Activated naive CD4-positive, alpha-beta T cell treated with anti-CD3 and anti-CD28 coated beads, Interleukin-2, amount 50 U/mL, for 24 hours (primary cell): ENCODE data around the gene TAOK1.
A peak's percentile ranks its signal among the peaks of the same experiment; 100 is the strongest.

Experiments used
- H3K27ac Mint-ChIP-seq: one replicate; pipeline ENCODE4 v1.8.0; 2021; ENCODE audit warnings: mild to moderate bottlenecking, mixed read lengths
- H3K27me3 Mint-ChIP-seq: one replicate; pipeline ENCODE4 v1.8.0; 2021; ENCODE audit warnings: mixed read lengths
- H3K36me3 Mint-ChIP-seq: one replicate; pipeline ENCODE4 v1.8.0; 2021; ENCODE audit warnings: mixed read lengths
- H3K4me1 Mint-ChIP-seq: one replicate; pipeline ENCODE4 v1.8.0; 2021; ENCODE audit warnings: mixed read lengths
- H3K4me3 Mint-ChIP-seq: one replicate; pipeline ENCODE4 v1.8.0; 2021; ENCODE audit warnings: mild to moderate bottlenecking, mixed read lengths
- H3K9me3 Mint-ChIP-seq: one replicate; pipeline ENCODE4 v1.8.0; 2021; ENCODE audit warnings: mixed read lengths

TAOK1 gene

DNA sequence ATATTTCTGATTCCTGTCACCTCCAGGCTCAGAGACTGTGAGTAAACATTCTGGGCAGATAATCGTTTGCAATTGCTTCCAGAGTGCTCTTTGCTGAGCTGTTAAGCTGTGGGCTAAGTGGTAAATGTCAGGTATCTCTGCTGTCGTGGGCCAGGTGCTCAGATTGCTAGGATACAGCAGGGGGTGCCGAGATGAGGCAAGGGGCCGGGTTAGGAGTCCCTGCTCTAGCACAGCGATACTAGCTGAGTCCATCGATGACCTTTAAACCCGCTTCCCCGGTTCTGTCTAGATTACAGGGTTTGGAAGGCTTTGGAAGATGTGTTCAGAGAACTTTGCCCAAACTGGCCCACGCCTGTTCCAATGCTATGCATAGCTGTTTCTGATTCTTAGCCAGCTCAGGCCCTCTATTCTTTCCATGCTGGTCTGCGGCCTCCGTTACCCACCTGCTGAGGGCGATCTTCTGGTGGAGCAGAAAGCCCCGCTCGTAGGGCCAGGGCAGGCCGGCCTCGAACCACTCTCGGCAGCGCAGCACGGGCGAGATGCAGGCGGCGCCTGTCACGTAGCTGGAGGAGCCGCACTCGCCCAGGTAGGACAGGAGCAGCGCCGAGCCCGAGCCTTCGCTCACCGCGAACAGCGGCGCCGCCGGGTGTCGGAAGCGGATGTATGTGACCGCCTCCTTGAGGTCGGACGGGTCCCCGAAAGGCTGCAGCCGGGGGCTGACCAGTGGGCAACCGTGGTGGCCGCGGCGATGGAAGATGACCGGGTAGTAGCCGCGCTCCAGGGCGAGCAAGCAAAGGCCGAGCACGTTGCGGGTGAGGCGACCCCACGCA, 175.7 kb downstream of the TAOK1 start:
- no peaks in the 10 kb centered on the region for H3K9me3 Mint-ChIP-seq
- peak overlapping the region; percentile 65 for H3K27ac Mint-ChIP-seq
- H3K4me1 Mint-ChIP-seq = peaks cover 36% of the 10 kb centered on the region
- peak overlapping the region; percentile 90 for H3K4me3 Mint-ChIP-seq
- H3K36me3 Mint-ChIP-seq = no peaks in the 10 kb centered on the region
- no peaks in the 10 kb centered on the region for H3K27me3 Mint-ChIP-seq

DNA sequence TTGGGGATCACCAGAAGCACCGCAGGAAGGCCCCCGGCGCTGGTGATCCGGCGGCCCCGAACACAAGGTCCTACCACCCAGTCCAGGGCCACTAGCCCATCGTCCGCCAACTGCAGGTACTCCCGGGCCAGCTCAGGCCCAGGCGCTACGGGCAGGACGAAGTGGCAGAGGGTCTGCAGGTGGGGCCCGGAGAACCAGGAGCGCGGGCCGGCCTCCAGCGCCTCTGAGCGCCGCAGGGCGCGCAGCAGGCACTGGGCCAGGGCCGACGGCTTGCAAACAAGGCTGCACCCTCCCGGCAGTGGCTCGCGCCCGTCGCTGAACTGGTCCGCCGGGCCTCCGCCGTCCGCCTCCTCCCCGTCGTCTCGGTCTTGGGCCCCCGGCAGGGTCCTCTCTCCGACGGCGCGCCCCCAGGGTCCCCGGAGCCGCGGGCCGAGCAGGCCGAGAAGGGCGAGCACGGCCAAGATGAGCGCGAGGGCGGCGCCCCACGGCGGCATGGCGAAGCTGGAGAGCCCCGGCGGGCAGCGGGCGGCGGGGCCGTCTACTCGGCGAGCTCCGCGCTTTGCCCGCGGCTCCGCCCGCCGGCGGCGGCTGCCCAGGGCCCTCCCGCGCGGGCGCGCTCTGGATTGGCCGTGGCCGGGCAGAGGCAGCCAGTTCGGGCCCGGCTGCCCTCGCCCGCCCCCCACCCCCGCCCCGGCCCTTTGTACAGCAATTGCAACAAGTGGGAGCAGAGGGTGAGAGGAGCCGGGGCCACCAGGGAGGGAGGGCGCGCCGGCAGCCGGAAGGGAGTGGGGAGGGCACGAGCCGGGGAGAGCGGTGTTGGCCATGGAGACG, 176.5 kb downstream of the TAOK1 start, which contains the start of gene ABHD15:
ABHD15 (minus strand) TSS at position 565 of the 831 bp plus-strand sequence; CDS start at position 494, 71 bp downstream.
- Mint-ChIP-seq H3K36me3 (no peaks in the 10 kb centered on the region), H3K4me3 (peak within 1 kb of the TSS; percentile 98), H3K4me1 (peaks cover 38% of the 10 kb centered on the region), H3K27me3 (no peaks in the 10 kb centered on the region), H3K27ac (peak within 1 kb of the TSS; percentile 70), H3K9me3 (no peaks in the 10 kb centered on the region)

GRCh38 chr17:29567304-29567553, 177.1 kb downstream of the TAOK1 start:
- Mint-ChIP-seq H3K27ac (no peak overlapping the region), H3K4me1 (peaks cover 34% of the 10 kb centered on the region), H3K9me3 (no peaks in the 10 kb centered on the region), H3K36me3 (no peaks in the 10 kb centered on the region), H3K4me3 (peak overlapping the region; percentile 98), H3K27me3 (no peaks in the 10 kb centered on the region)

GRCh38 chr17:29567554-29568330, 177.6 kb downstream of the TAOK1 start:
- no peaks in the 10 kb centered on the region for H3K36me3 Mint-ChIP-seq
- H3K27ac Mint-ChIP-seq = peak overlapping the region; percentile 95
- no peaks in the 10 kb centered on the region for H3K9me3 Mint-ChIP-seq
- H3K4me3 Mint-ChIP-seq = peak overlapping the region; percentile 98
- no peaks in the 10 kb centered on the region for H3K27me3 Mint-ChIP-seq
- H3K4me1 Mint-ChIP-seq = peaks cover 29% of the 10 kb centered on the region

GRCh38 chr17:29568331-29569244, 178.4 kb downstream of the TAOK1 start, which contains the start of gene TP53I13:
Gene TP53I13, plus strand, starts transcription at chr17:29568701. Its CDS starts 58 bp downstream, at chr17:29568759.
- H3K9me3 Mint-ChIP-seq = no peaks in the 10 kb centered on the region
- H3K27me3 Mint-ChIP-seq = no peaks in the 10 kb centered on the region
- H3K27ac Mint-ChIP-seq = peak within 1 kb of the TSS; percentile 95
- H3K36me3 Mint-ChIP-seq = no peaks in the 10 kb centered on the region
- H3K4me1 Mint-ChIP-seq = peaks cover 29% of the 10 kb centered on the region
- peak within 1 kb of the TSS; percentile 98 for H3K4me3 Mint-ChIP-seq

DNA sequence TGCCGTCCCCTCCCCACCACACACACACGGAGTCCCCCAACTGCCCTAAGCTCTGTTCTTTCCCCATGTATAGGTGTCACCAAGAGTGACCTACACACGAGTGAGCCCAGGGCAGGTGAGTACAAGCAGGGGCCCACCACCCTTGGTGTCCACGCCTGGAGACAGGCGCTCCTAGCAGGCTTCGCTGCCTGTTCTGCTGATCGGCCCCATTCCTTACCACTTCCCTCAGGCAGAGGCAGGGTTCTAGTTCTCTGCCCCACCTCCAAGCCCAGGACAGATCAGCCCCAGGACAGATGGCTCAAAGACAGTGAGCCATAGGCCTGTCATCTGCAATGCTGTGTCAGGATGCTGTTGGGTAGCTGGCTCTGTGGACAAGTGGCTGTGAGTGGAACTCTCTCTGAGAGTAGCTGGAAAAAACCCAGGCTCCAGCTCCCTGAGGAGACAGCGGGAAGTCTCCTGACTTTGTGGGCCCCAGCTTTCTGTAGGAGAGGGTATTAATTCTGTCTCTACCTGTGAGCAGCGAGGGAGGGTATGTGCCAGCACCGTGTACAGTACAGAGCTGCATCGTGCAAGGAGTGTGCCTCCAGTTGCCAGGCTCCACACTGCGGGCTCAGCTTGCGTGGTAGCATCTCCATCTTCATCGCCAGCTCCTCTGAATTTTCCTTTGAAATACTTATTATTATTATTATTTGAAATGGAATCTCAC, 179.2 kb downstream of the TAOK1 start:
- Mint-ChIP-seq H3K4me3 (peak overlapping the region; percentile 88), H3K27me3 (no peaks in the 10 kb centered on the region), H3K27ac (peak overlapping the region; percentile 30), H3K36me3 (no peaks in the 10 kb centered on the region), H3K9me3 (no peaks in the 10 kb centered on the region), H3K4me1 (peaks cover 22% of the 10 kb centered on the region)

- Mint-ChIP-seq H3K27ac (peak overlapping the region; percentile 85), H3K9me3 (no peaks in the 10 kb centered on the region), H3K4me3 (peak overlapping the region; percentile 28), H3K4me1 (peaks cover 20% of the 10 kb centered on the region), H3K36me3 (no peaks in the 10 kb centered on the region), H3K27me3 (no peaks in the 10 kb centered on the region)
Observed at GRCh38 chr17:29570521-29570920, 180.4 kb downstream of the TAOK1 start.

DNA sequence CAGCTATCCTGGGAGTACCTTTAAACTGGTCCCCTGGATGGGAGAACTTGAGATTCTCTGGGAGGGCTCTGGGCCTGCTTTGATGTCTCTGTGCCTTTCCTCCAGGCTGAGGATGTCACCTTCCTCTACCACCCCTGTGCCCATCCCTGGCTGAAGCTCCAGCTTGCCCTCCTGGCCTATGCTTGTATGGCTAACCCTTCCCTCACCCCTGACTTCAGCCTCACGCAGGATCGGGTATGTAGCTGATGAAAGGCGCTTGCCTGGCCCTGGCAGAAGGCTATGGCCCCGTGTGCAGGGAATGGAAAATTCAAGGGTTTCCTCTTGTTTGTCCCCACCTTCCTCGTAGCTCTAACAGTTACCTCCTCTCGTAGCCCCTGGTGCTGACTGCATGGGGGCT, 181.3 kb downstream of the TAOK1 start:
- Mint-ChIP-seq H3K27me3 (no peaks in the 10 kb centered on the region), H3K4me1 (peaks cover 13% of the 10 kb centered on the region), H3K9me3 (no peaks in the 10 kb centered on the region), H3K36me3 (no peaks in the 10 kb centered on the region), H3K27ac (no peak overlapping the region), H3K4me3 (no peak overlapping the region)

- Mint-ChIP-seq H3K4me1 (peaks cover 13% of the 10 kb centered on the region), H3K9me3 (no peaks in the 10 kb centered on the region), H3K27me3 (no peaks in the 10 kb centered on the region), H3K27ac (peak overlapping the region; percentile 17), H3K4me3 (no peak overlapping the region), H3K36me3 (no peaks in the 10 kb centered on the region)
Observed at GRCh38 chr17:29571883-29572681, 181.9 kb downstream of the TAOK1 start.

- Mint-ChIP-seq H3K4me3 (no peak overlapping the region), H3K36me3 (no peaks in the 10 kb centered on the region), H3K4me1 (peaks cover 13% of the 10 kb centered on the region), H3K27ac (no peak overlapping the region), H3K27me3 (no peaks in the 10 kb centered on the region), H3K9me3 (no peaks in the 10 kb centered on the region)
Observed at GRCh38 chr17:29572691-29573557, 182.8 kb downstream of the TAOK1 start.

- no peak overlapping the region for H3K4me3 Mint-ChIP-seq
- no peaks in the 10 kb centered on the region for H3K27me3 Mint-ChIP-seq
- peaks cover 13% of the 10 kb centered on the region for H3K4me1 Mint-ChIP-seq
- no peak overlapping the region for H3K27ac Mint-ChIP-seq
- no peaks in the 10 kb centered on the region for H3K9me3 Mint-ChIP-seq
- peaks cover 4% of the 10 kb centered on the region for H3K36me3 Mint-ChIP-seq
Observed at GRCh38 chr17:29573558-29573869, 183.4 kb downstream of the TAOK1 start.

- Mint-ChIP-seq H3K27me3 (no peaks in the 10 kb centered on the region), H3K27ac (no peak overlapping the region), H3K36me3 (peaks cover 4% of the 10 kb centered on the region), H3K4me3 (no peak overlapping the region), H3K4me1 (peaks cover 11% of the 10 kb centered on the region), H3K9me3 (no peaks in the 10 kb centered on the region)
Observed at GRCh38 chr17:29573871-29574731, 183.9 kb downstream of the TAOK1 start.
